ENCODE results near the gene TNNT2.

- no peak for TF ChIP-seq GATA2 (IDR thresholded peaks at IDR 0.05; ENCODE audit: low read depth, low read length)
- no peak for TF ChIP-seq GATA3 (IDR thresholded peaks at IDR 0.05; ENCODE audit: low read depth, low read length)
Measured at GRCh38 chr1:201374364-201374763, 3.1 kb downstream of the TNNT2 start.
